Measurements from ENCODE around the gene ARFIP1.
"Not testable (repeated sequence)": the region's sequence is repeated elsewhere in the genome, so short reads cannot be mapped to it uniquely, and the experiment has no call there.

ARFIP1 gene

GRCh38 chr4:152779513-152780266, at the start of gene ARFIP1, which contains the start of gene TIGD4:
Gene ARFIP1 (plus strand): TSS chr4:152779954. CDS start chr4:152829634, 49,680 bp downstream.
Gene TIGD4 (minus strand): TSS chr4:152779730. CDS start chr4:152771004, 8,726 bp downstream.
- DNase-seq, result peak; percentile 96

- DNase-seq, result no peak
Measured at GRCh38 chr4:152731997-152732396, 47.8 kb upstream of the ARFIP1 start.

GRCh38 chr4:152734015-152734698, 45.6 kb upstream of the ARFIP1 start:
- DNase-seq, result no peak

- no peak for DNase-seq
Measured at GRCh38 chr4:152734699-152735050, 45.1 kb upstream of the ARFIP1 start.

GRCh38 chr4:152735396-152735859, 44.3 kb upstream of the ARFIP1 start:
- DNase-seq, result no peak

- no peak for DNase-seq
Measured at GRCh38 chr4:152735906-152736305, 43.8 kb upstream of the ARFIP1 start.

GRCh38 chr4:152738827-152739226, 40.9 kb upstream of the ARFIP1 start:
- no peak for DNase-seq

- DNase-seq, result no peak
Measured at GRCh38 chr4:152747444-152747843, 32.3 kb upstream of the ARFIP1 start.

- no peak for DNase-seq
Measured at GRCh38 chr4:152748619-152749018, 31.1 kb upstream of the ARFIP1 start.

- no peak for DNase-seq
Measured at GRCh38 chr4:152763796-152764195, 16.0 kb upstream of the ARFIP1 start.

- DNase-seq, result not testable (repeated sequence)
Measured at GRCh38 chr4:152765069-152765737, 14.6 kb upstream of the ARFIP1 start.

- DNase-seq, result no peak
Measured at GRCh38 chr4:152771741-152772533, 7.8 kb upstream of the ARFIP1 start.

- DNase-seq, result no peak
Measured at GRCh38 chr4:152773339-152773738, 6.4 kb upstream of the ARFIP1 start.

- no peak for DNase-seq
Measured at GRCh38 chr4:152773953-152774352, 5.8 kb upstream of the ARFIP1 start.

- no peak for DNase-seq
Measured at GRCh38 chr4:152776352-152776751, 3.4 kb upstream of the ARFIP1 start.

- no peak for DNase-seq
Measured at GRCh38 chr4:152777488-152777887, 2.3 kb upstream of the ARFIP1 start.

- peak; percentile 67 for DNase-seq
Measured at GRCh38 chr4:152778656-152779512, 870 bp upstream of the ARFIP1 start.

GRCh38 chr4:152780267-152780778, 569 bp downstream of the ARFIP1 start:
- DNase-seq, result no peak

GRCh38 chr4:152784490-152785350, 5.0 kb downstream of the ARFIP1 start:
- no peak for DNase-seq

All from activated CD8-positive, alpha-beta memory T cell treated with anti-CD3 and anti-CD28 coated beads, Interleukin-2, amount 50 U/mL, for 48 hours (primary cell).